Neural cell (in vitro differentiated cells): Measurements from ENCODE around the gene CD52. TPM values are rescaled to one million over a fixed set of nuclear protein-coding genes. Genes with fewer than 3 reads are reported as not detected.

Experiments
- H2AFZ ChIP-seq: fragments of 200-600, 300-800 bp; sonication (generic), shearing (Covaris generic); 2 replicates; pipeline ENCODE4 v1.6.0; 2014; ENCODE audit warnings: low read depth, mild to moderate bottlenecking, antibody characterized with exemption, low read length, moderate library complexity
- H3F3A ChIP-seq: fragments of 200-600 bp; shearing (Covaris generic); 2 replicates; pipeline ENCODE4 v1.6.1; 2016; ENCODE audit warnings: mild to moderate bottlenecking, moderate library complexity, mixed read lengths, antibody characterized with exemption, low read length; ENCODE audit not compliant: insufficient read depth, poor library complexity, severe bottlenecking
- H3K27ac ChIP-seq: fragments of 200-600, 300-800 bp; sonication (generic), shearing (Covaris generic); 2 replicates; pipeline ENCODE4 v1.5.1; 2014; ENCODE audit warnings: mild to moderate bottlenecking, low read length, moderate library complexity
- H3K27me3 ChIP-seq: fragments of 300-800, 200-600 bp; sonication (generic), shearing (Covaris generic); 2 replicates; pipeline ENCODE4 v1.6.0; 2014; ENCODE audit warnings: mild to moderate bottlenecking, low read depth, low read length, moderate library complexity; ENCODE audit not compliant: insufficient read depth
- H3K36me3 ChIP-seq: fragments of 300-800, 200-600 bp; sonication (generic), shearing (Covaris generic); 2 replicates; pipeline ENCODE4 v1.5.1; 2014; ENCODE audit warnings: mild to moderate bottlenecking, antibody characterized with exemption, low read length, moderate library complexity; ENCODE audit not compliant: insufficient read depth
- H3K4me2 ChIP-seq: fragments of 300-800, 200-600 bp; sonication (generic), shearing (Covaris generic); 2 replicates; pipeline ENCODE4 v1.6.0; 2014; ENCODE audit warnings: mild to moderate bottlenecking, low read length
- H3K4me3 ChIP-seq: fragments of 300-800, 200-600 bp; sonication (generic), shearing (Covaris generic); 2 replicates; pipeline ENCODE4 v1.5.1; 2014; ENCODE audit warnings: mild to moderate bottlenecking, low read length, moderate library complexity
- H3K79me2 ChIP-seq: fragments of 200-600 bp; shearing (Covaris generic); replicated peaks from 2 replicates; pipeline ENCODE4 v1.6.0; 2014; ENCODE audit warnings: mild to moderate bottlenecking, low read length, moderate library complexity; ENCODE audit not compliant: insufficient read depth
- H3K9ac ChIP-seq: fragments of 300-800, 200-600 bp; sonication (generic), shearing (Covaris generic); 2 replicates; pipeline ENCODE4 v1.6.1; 2016; ENCODE audit warnings: mild to moderate bottlenecking, low read length, mixed read lengths
- H3K9me2 ChIP-seq: fragments of 200-600 bp; shearing (Covaris generic); 2 replicates; pipeline ENCODE4 v1.6.1; 2016; ENCODE audit warnings: mild to moderate bottlenecking, low read length, mixed read lengths; ENCODE audit not compliant: insufficient read depth
- H3K9me3 ChIP-seq: fragments of 200-600, 300-800 bp; sonication (generic), shearing (Covaris generic); 2 replicates; pipeline ENCODE4 v1.6.1; 2016; ENCODE audit warnings: mild to moderate bottlenecking, mixed run types, low read length, moderate library complexity, mixed read lengths
- H4K20me1 ChIP-seq: fragments of 200-600 bp; shearing (Covaris generic); 2 replicates; pipeline ENCODE4 v1.6.1; 2016; ENCODE audit warnings: mild to moderate bottlenecking, mixed run types; ENCODE audit not compliant: insufficient read depth
- CTCF ChIP-seq: fragments of 450-650 bp; IDR thresholded peaks from 2 replicates; pipeline ENCODE4 v1.5.1; 2014; ENCODE audit warnings: antibody characterized with exemption, mild to moderate bottlenecking, moderate library complexity; ENCODE audit not compliant: poor library complexity, severe bottlenecking
- EP300 ChIP-seq: fragments of 450-650 bp; conservative IDR thresholded peaks from 2 replicates; pipeline ENCODE4 v1.6.1; 2014; ENCODE audit warnings: antibody characterized with exemption, mild to moderate bottlenecking, moderate library complexity; ENCODE audit not compliant: poor library complexity, severe bottlenecking
- EZH2 ChIP-seq: fragments of 200-600, 300-800 bp; shearing (Covaris generic), sonication (generic); IDR thresholded peaks from 2 replicates; pipeline ENCODE4 v1.6.1; 2014; ENCODE audit warnings: antibody characterized with exemption, low read length, borderline replicate concordance, mild to moderate bottlenecking; ENCODE audit not compliant: insufficient read depth, poor library complexity, severe bottlenecking
- POLR2AphosphoS5 ChIP-seq: IDR thresholded peaks from 2 replicates; pipeline ENCODE4 v1.6.1; 2012
- RAD21 ChIP-seq: fragments of 450-650 bp; conservative IDR thresholded peaks from 2 replicates; pipeline ENCODE4 v1.6.1; 2014; ENCODE audit warnings: antibody characterized with exemption, mild to moderate bottlenecking, moderate library complexity
- SMC3 ChIP-seq: fragments of 450-650 bp; conservative IDR thresholded peaks from 2 replicates; pipeline ENCODE4 v1.6.1; 2014; ENCODE audit warnings: antibody characterized with exemption, mild to moderate bottlenecking, moderate library complexity; ENCODE audit not compliant: poor library complexity
- TAF1 ChIP-seq: IDR thresholded peaks from 2 replicates; pipeline ENCODE4 v1.6.1; 2012; ENCODE audit warnings: low read depth
- polyA plus RNA-seq: library from polyadenylated mRNA; depleted of rRNA; stranded (reverse); fragments of >200 nt; gene quantifications from 2 replicates; pipeline ENCODE4 v1.2.3, GENCODE V29; 2014

CD52 gene
- polyA plus RNA-seq, 1 donor from 2014 or later: not detected

- no peak for TF ChIP-seq POLR2AphosphoS5
- no peak for TF ChIP-seq CTCF
- no peak for TF ChIP-seq TAF1
- TF ChIP-seq RAD21: no peak
- no peak for TF ChIP-seq EP300
- TF ChIP-seq EZH2: no peak
- no peaks in the 10 kb centered on the region for H3K9me2 ChIP-seq
- H3K79me2 ChIP-seq: no peaks in the 10 kb centered on the region
- no peak overlapping the region for H3K9ac ChIP-seq
- H2AFZ ChIP-seq: no peak overlapping the region
- no peaks in the 10 kb centered on the region for H3F3A ChIP-seq
- H3K36me3 ChIP-seq: no peaks in the 10 kb centered on the region
- no peaks in the 10 kb centered on the region for H3K27me3 ChIP-seq
- H3K4me2 ChIP-seq: no peak overlapping the region
- no peaks in the 10 kb centered on the region for H4K20me1 ChIP-seq
- H3K9me3 ChIP-seq: no peaks in the 10 kb centered on the region
- no peak overlapping the region for H3K27ac ChIP-seq
- no peak overlapping the region for H3K4me3 ChIP-seq
Measured at GRCh38 chr1:26293911-26294463, 23.8 kb upstream of the CD52 start.

GRCh38 chr1:26295194-26296138 is 22.3 kb upstream of the CD52 start:
- no peak overlapping the region for H2AFZ ChIP-seq
- H3K4me3 ChIP-seq: no peak overlapping the region
- H3K9ac ChIP-seq: no peak overlapping the region
- no peaks in the 10 kb centered on the region for H3F3A ChIP-seq
- no peaks in the 10 kb centered on the region for H3K79me2 ChIP-seq
- H3K27me3 ChIP-seq: no peaks in the 10 kb centered on the region
- no peaks in the 10 kb centered on the region for H3K36me3 ChIP-seq
- no peak overlapping the region for H3K27ac ChIP-seq
- no peak overlapping the region for H3K4me2 ChIP-seq
- no peaks in the 10 kb centered on the region for H4K20me1 ChIP-seq
- TF ChIP-seq SMC3 (no peak), RAD21 (no peak), CTCF (no peak)
- no peaks in the 10 kb centered on the region for H3K9me3 ChIP-seq
- no peaks in the 10 kb centered on the region for H3K9me2 ChIP-seq

DNA sequence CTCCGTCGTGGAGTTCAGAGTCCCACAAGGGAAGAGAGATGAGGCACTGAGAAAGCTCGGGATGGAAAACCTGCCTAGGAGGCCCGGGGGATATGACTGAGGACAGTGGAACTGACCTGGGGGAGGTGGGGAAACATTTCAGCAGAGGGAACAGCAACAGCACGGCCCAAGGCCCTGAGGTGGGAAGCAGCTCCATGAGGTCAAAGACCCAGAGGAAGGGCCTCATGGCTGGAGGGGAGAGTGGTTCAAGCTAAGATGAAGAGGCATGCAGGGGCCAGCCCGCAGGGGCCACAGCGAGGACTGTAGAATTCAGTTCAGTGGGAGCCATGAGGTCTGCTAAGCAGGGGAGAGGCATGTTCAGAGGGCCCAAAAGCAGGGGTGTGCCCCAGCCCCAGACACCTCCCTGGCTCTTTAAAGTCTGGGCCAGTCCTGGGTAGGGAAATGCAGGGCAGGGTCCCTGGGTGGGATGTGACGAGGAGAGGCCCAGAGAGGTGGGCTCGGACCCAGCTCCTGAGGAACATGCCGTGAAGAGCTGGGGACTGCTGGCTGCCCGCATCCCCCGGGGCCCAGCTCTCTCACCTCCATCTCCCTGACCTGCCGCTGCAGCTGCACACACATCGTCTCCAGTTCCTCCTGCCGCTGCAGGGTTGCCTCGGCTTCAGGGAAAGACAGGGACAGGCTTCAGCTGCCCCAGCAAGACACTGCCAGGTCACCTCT is 21.3 kb upstream of the CD52 start:
- Histone ChIP-seq H3K27me3 (no peaks in the 10 kb centered on the region), H3K79me2 (no peaks in the 10 kb centered on the region), H3F3A (no peaks in the 10 kb centered on the region), H3K9me2 (no peaks in the 10 kb centered on the region), H3K27ac (no peak overlapping the region), H3K4me2 (no peak overlapping the region), H3K36me3 (no peaks in the 10 kb centered on the region), H3K4me3 (no peak overlapping the region), H4K20me1 (no peaks in the 10 kb centered on the region), H3K9me3 (no peaks in the 10 kb centered on the region), H2AFZ (no peak overlapping the region), H3K9ac (no peak overlapping the region)
- TF ChIP-seq TAF1: no peak
- TF ChIP-seq SMC3: no peak
- no peak for TF ChIP-seq EZH2
- TF ChIP-seq EP300: no peak
